ENCODE data around the gene TYW5. TPM values are rescaled to one million over a fixed set of nuclear protein-coding genes. Genes with fewer than 3 reads are reported as not detected.

The TYW5 gene
- total and polyA plus RNA-seq, 2 donors (not counting 1 experiment from before 2014, with no cell fraction given) = 5.8 to 10.1 TPM

DNA sequence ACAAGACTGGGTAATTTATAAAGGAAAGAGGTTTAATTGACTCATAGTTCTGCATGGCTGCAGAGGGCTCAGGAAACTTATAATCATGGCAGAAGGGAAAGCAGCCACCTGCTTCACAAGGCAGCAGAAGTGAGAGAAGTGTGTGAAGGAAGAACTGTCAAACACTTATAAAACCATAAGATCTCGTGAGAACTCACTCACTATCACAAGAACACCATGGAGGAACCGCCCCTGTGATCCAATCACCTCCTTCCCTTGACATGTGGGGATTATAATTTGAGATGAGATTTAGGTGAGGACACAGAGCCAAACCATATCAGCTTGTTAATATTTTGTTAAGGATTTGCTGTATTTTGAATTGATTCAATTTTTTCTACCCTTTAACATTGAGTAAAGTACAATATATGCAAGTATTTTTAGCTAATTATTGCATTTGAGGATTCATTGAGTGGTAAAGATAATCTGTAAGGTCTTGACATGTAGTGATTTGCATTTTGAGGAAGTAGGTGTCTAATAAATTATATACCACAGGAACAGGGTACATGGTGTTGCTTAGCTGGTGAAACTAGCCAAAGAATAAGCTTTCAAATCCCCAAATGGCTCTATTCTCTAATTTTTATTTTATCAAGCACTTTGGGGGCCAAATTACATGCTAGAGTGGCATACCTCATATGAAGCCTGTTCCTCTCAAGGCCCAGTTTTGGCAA is 48.1 kb downstream of the TYW5 start:
- H3K27me3 ChIP-seq (ENCODE audit: control insufficient read depth, insufficient read depth, low read length) = no peaks in the 10 kb centered on the region
- TF ChIP-seq, protein P1, sequence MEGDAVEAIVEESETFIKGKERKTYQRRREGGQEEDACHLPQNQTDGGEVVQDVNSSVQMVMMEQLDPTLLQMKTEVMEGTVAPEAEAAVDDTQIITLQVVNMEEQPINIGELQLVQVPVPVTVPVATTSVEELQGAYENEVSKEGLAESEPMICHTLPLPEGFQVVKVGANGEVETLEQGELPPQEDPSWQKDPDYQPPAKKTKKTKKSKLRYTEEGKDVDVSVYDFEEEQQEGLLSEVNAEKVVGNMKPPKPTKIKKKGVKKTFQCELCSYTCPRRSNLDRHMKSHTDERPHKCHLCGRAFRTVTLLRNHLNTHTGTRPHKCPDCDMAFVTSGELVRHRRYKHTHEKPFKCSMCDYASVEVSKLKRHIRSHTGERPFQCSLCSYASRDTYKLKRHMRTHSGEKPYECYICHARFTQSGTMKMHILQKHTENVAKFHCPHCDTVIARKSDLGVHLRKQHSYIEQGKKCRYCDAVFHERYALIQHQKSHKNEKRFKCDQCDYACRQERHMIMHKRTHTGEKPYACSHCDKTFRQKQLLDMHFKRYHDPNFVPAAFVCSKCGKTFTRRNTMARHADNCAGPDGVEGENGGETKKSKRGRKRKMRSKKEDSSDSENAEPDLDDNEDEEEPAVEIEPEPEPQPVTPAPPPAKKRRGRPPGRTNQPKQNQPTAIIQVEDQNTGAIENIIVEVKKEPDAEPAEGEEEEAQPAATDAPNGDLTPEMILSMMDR (conservative IDR thresholded peaks at IDR 0.05 in 1 of 2, IDR thresholded peaks at IDR 0.05 in 1 of 2; ENCODE audit: low read depth in 1 of 2, low read length in 2 of 2) = no peak
- TF ChIP-seq EZH2 (IDR thresholded peaks at IDR 0.05; ENCODE audit: low read length, missing control alignments) = no peak
- no peak overlapping the region for H2AFZ ChIP-seq (ENCODE audit: low read length)
- no peak overlapping the region for H3K9ac ChIP-seq (ENCODE audit: insufficient read depth, low read length)
- no peak overlapping the region for H3K27ac ChIP-seq (ENCODE audit: insufficient read depth, low read length)
- H3K4me2 ChIP-seq (ENCODE audit: extremely low read depth, insufficient read depth, low read length) = no peak overlapping the region
- H3K36me3 ChIP-seq (ENCODE audit: control insufficient read depth, insufficient read depth, low read length) = no peaks in the 10 kb centered on the region
- DNase-seq (ENCODE audit: low read depth in 2 of 2) = no peak
- no peaks in the 10 kb centered on the region for H4K20me1 ChIP-seq (ENCODE audit: control insufficient read depth, extremely low read depth, insufficient read depth, low read length)
- H3K4me3 ChIP-seq (replicated peaks in 1 of 4; ENCODE audit: control extremely low read depth in 1 of 4, insufficient read depth in 1 of 4, low read depth in 3 of 4, low read length in 4 of 4) = no peak overlapping the region
- H3K4me1 ChIP-seq (ENCODE audit: control insufficient read depth, extremely low read depth, insufficient read depth, low read length) = no peaks in the 10 kb centered on the region
- H3K79me2 ChIP-seq (ENCODE audit: control insufficient read depth, insufficient read depth, low read length) = peaks cover 7% of the 10 kb centered on the region
- no peaks in the 10 kb centered on the region for H3K9me3 ChIP-seq (ENCODE audit: control insufficient read depth, insufficient read depth, low read depth, low read length)

DNA sequence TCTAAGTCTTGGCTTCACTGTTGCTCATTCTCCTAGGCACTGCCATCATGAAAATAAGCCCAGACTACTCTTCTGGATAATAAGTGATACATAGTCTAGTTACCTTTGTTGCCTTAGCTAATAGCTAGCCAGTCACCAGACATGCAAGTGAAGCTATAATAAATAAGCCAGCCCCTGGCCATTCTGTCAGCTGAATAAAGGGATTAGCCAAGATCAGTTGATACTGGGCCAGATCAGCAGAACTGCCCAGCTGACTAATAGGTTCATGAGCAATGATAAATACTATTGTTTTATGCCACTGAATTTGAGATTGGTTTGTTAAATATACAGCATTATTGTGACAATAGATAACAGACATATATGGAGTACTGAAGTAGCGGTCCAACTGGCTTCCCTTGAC is 52.2 kb downstream of the TYW5 start:
- no peaks in the 10 kb centered on the region for H3K36me3 ChIP-seq (ENCODE audit: control insufficient read depth, insufficient read depth, low read length)
- no peaks in the 10 kb centered on the region for H4K20me1 ChIP-seq (ENCODE audit: control insufficient read depth, extremely low read depth, insufficient read depth, low read length)
- no peak overlapping the region for H3K9ac ChIP-seq (ENCODE audit: insufficient read depth, low read length)
- no peaks in the 10 kb centered on the region for H3K27me3 ChIP-seq (ENCODE audit: control insufficient read depth, insufficient read depth, low read length)
- H3K9me3 ChIP-seq (ENCODE audit: control insufficient read depth, insufficient read depth, low read depth, low read length) = no peaks in the 10 kb centered on the region
- TF ChIP-seq EZH2 (IDR thresholded peaks at IDR 0.05; ENCODE audit: low read length, missing control alignments) = no peak
- TF ChIP-seq, protein P1 (conservative IDR thresholded peaks at IDR 0.05 in 1 of 2, IDR thresholded peaks at IDR 0.05 in 1 of 2; ENCODE audit: low read depth in 1 of 2, low read length in 2 of 2) = no peak
- H3K27ac ChIP-seq (ENCODE audit: insufficient read depth, low read length) = no peak overlapping the region
- H3K4me3 ChIP-seq (replicated peaks in 1 of 4; ENCODE audit: control extremely low read depth in 1 of 4, insufficient read depth in 1 of 4, low read depth in 3 of 4, low read length in 4 of 4) = no peak overlapping the region
- DNase-seq (ENCODE audit: low read depth in 2 of 2) = no peak
- no peaks in the 10 kb centered on the region for H3K79me2 ChIP-seq (ENCODE audit: control insufficient read depth, insufficient read depth, low read length)
- no peak overlapping the region for H3K4me2 ChIP-seq (ENCODE audit: extremely low read depth, insufficient read depth, low read length)
- no peak overlapping the region for H2AFZ ChIP-seq (ENCODE audit: low read length)
- no peaks in the 10 kb centered on the region for H3K4me1 ChIP-seq (ENCODE audit: control insufficient read depth, extremely low read depth, insufficient read depth, low read length)

DNA sequence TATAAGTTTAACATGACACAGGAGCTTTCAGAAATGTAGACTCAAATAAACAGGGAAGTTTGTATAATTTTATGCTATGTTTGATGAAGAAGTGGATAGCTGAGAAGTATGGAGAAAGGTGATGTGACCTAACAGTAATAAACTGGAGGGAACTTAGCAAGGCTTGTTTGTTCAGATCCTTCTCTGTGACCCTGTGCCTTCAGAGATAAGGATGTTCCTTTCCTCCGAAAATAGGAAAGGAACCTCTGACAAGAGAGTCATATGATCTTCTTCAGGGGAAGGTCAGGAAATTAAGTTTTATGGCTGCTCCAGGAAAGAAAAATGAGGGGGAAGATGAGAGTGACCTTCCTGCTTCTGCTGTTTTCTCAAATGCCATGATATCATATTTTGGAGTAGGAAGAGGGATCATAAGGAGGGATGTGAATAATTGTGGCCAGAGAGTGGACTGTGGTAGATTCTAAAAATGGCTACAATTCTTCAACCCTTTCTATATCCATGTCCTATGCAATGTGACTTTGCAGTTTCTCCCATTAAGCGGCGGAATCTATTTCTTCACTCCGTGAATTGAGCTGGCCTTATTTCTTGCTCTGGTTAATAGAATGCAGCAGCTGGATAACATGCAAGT is 52.7 kb downstream of the TYW5 start:
- H3K27me3 ChIP-seq (ENCODE audit: control insufficient read depth, insufficient read depth, low read length) = no peaks in the 10 kb centered on the region
- H3K9me3 ChIP-seq (ENCODE audit: control insufficient read depth, insufficient read depth, low read depth, low read length) = no peaks in the 10 kb centered on the region
- no peaks in the 10 kb centered on the region for H3K36me3 ChIP-seq (ENCODE audit: control insufficient read depth, insufficient read depth, low read length)
- no peak overlapping the region for H3K9ac ChIP-seq (ENCODE audit: insufficient read depth, low read length)
- no peaks in the 10 kb centered on the region for H4K20me1 ChIP-seq (ENCODE audit: control insufficient read depth, extremely low read depth, insufficient read depth, low read length)
- H3K27ac ChIP-seq (ENCODE audit: insufficient read depth, low read length) = no peak overlapping the region
- H3K4me1 ChIP-seq (ENCODE audit: control insufficient read depth, extremely low read depth, insufficient read depth, low read length) = no peaks in the 10 kb centered on the region
- H3K79me2 ChIP-seq (ENCODE audit: control insufficient read depth, insufficient read depth, low read length) = no peaks in the 10 kb centered on the region
- no peak overlapping the region for H3K4me2 ChIP-seq (ENCODE audit: extremely low read depth, insufficient read depth, low read length)
- no peak overlapping the region for H3K4me3 ChIP-seq (replicated peaks in 1 of 4; ENCODE audit: control extremely low read depth in 1 of 4, insufficient read depth in 1 of 4, low read depth in 3 of 4, low read length in 4 of 4)
- no peak overlapping the region for H2AFZ ChIP-seq (ENCODE audit: low read length)
- no peak for TF ChIP-seq EZH2 (IDR thresholded peaks at IDR 0.05; ENCODE audit: low read length, missing control alignments)
- TF ChIP-seq, protein P1 (conservative IDR thresholded peaks at IDR 0.05 in 1 of 2, IDR thresholded peaks at IDR 0.05 in 1 of 2; ENCODE audit: low read depth in 1 of 2, low read length in 2 of 2) = no peak
- no peak for DNase-seq (ENCODE audit: low read depth in 2 of 2)

Measured in fibroblast of lung (primary cell).